ENCODE data around the gene EDRF1.

EDRF1 gene

GRCh38 chr10:125785791-125786190, 66.3 kb downstream of the EDRF1 start:
- DNase-seq (ENCODE audit: extremely low read depth in 1 of 2, low read depth in 1 of 2), result no peak

DNA sequence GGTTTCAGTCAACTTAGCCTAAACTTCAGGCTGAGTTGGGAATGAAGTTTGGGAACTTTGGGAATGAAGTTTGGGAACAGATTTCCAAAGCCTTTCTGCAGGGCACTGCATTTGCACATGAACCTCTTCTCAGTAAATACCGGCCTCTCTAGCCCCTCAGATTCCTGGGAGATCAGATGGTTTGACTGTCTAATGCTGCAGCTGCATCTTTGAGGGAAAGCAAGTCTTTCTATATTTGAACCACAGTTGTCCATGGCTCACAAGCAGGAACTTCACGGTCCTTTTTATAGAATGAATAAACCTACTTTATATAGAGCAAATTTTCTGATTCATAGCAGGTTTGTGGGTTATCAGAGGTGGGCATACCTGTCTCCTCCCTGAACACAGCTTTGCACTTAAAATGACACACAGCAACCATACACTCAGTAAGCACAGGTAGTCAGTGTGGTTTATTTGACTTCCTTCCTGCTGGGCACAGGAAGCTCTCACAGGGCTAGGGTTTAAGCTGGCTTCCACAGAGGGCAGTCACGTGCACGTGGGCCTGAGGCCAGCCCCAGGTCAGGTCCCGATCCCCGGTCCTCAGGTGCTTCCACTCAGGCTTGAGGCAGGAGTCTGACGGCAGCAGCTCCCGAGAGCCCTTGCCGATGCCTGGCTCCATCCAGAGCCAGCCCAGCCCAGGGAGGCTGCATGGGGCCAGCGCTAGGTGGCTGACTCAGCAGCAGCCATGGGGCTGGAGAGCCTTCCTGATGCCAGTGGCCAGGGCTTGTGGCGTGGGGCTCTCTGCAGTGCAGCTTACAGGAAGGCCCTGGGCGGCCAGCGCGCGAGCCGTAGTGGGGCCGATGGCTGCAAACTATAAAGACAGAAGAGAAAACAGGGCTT, 68.9 kb downstream of the EDRF1 start:
- DNase-seq (ENCODE audit: extremely low read depth in 1 of 2, low read depth in 1 of 2), result no peak

DNA sequence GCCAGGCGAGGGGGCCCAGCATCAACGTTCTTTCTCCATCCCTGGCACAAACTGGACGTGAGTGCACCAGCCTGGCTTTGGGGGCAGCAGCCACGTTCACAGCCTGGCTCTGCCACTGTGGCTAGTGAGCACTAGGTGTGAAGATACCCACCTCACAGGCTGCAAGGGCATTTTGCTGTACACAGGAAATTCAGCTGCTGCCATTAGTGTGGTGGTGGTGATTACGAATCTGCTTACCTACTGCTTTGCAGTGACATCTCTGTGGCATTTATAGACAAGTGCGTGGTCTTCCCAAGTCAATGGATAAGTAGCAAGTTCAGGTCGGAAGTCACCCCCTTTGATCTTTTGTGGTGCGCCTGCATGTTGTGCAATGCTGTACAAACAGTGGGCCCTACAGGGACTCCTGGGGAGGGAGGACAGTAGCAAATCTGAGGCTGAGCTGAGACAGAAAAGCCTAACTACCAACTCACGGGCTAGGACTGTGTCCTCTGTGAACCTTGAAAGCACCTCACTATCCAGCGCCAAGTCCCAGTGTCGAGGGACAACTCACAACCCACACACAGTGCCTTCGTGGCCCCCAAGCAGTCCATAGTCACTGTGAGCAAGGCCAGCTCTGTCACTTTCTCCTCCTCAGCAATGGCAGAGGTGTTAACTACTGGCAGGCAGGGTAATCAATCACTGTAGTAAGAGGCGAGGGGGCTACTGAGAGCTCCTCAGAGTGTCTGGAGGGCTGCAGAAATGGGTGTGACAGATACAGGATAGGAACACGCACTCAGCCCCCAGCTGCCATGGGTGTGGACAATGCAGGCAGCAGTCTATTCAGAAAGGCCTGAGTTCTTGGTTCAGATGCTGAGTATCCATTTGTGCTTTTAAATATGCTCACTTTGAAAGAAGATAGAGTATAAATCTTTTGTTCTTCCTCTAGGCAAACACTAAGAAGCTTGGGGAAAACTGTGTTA, 73.1 kb downstream of the EDRF1 start:
- DNase-seq (ENCODE audit: extremely low read depth in 1 of 2, low read depth in 1 of 2), result no peak

DNA sequence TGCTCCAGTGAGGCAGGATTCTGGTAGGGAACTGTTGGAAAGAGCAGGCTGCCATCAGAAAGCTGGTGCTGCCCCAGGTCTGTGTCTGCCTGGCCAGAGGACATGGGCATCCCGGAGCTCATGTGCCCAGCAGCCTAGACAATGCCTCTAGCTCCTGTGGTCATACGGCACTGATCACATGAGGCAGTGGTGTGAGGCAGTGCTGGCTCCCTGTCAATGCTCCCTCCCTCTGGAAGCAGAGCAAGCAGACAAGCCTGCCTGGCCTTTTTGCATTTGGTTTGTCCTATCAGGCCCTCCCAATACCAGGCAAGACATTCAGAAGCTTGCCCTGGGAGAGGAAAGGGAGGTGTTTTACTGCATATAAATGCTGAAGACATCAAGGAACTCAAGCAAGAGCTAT, 75.6 kb downstream of the EDRF1 start:
- DNase-seq (ENCODE audit: extremely low read depth in 1 of 2, low read depth in 1 of 2), result no peak

GRCh38 chr10:125795637-125796190, 76.2 kb downstream of the EDRF1 start:
- no peak for DNase-seq (ENCODE audit: extremely low read depth in 1 of 2, low read depth in 1 of 2)

DNA sequence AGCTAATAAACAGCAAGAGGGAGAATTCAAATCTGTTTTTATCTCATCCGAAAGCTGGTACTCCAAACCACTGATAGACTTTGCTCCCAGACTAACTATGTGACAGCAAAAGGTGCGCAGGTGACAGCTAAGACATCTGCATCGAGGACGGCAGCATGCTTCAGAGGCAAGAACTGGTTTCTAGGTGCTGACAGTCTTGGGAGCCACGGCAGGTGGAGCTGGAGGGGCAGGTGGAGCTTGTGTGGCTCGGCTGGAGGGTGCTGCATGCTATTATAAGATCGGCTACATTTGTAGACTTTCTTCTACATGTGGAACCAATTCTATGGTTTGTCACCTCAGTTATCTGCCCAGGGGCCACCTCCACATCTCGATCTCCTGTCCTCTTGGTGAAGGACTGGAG, 77.9 kb downstream of the EDRF1 start:
- no peak for DNase-seq (ENCODE audit: extremely low read depth in 1 of 2, low read depth in 1 of 2)

- DNase-seq (ENCODE audit: extremely low read depth in 1 of 2, low read depth in 1 of 2), result no peak
These were observed 78.6 kb downstream of the EDRF1 start for GRCh38 chr10:125797994-125798662.

- no peak for DNase-seq (ENCODE audit: extremely low read depth in 1 of 2, low read depth in 1 of 2)
These were observed 80.1 kb downstream of the EDRF1 start for GRCh38 chr10:125799451-125800182.

DNA sequence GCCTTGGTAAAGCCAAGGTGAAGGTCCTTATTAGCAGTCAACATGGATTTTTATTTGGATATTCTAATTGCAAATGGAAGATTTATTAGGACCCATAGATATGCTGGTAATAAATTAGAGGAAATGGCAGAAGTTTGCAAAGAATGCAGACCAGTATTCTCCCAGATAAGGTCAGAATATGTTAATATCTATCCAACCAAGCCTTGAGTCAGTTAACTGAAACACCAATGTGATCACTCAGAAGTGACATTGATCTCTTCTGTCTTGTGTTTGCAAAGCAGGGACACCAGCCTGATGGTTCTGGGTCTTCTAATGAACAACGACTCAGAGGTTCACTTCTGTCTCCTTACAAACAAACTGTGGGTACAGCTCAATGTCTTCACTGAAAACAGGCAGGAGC, 82.1 kb downstream of the EDRF1 start:
- no peak for DNase-seq (ENCODE audit: extremely low read depth in 1 of 2, low read depth in 1 of 2)

GRCh38 chr10:125802131-125802530, 82.6 kb downstream of the EDRF1 start:
- no peak for DNase-seq (ENCODE audit: extremely low read depth in 1 of 2, low read depth in 1 of 2)

- DNase-seq (ENCODE audit: extremely low read depth in 1 of 2, low read depth in 1 of 2), result no peak
These were observed 83.2 kb downstream of the EDRF1 start for GRCh38 chr10:125802739-125803138.

GRCh38 chr10:125808047-125808446, 88.5 kb downstream of the EDRF1 start:
- no peak for DNase-seq (ENCODE audit: extremely low read depth in 1 of 2, low read depth in 1 of 2)

DNA sequence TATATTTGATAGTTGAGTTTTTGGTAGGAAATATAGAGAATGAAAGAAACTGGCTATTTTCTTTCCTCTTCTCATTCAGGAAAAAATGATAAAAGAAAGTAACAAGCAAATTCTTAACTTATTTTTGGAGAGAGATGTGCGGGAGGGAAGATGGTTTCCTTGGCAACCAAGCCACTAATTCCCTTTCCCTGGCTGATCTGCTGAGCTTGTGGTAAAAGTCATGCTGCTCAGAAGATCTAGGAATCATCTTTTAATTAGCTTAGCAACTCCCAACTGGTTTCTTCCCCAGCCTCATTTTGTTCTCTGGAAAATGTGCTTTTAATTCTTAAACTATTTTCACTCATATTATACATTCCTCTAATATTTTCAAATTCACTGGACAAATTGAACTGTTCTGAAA, 91.7 kb downstream of the EDRF1 start:
- no peak for DNase-seq (ENCODE audit: extremely low read depth in 1 of 2, low read depth in 1 of 2)

- no peak for DNase-seq (ENCODE audit: extremely low read depth in 1 of 2, low read depth in 1 of 2)
These were observed 92.7 kb downstream of the EDRF1 start for GRCh38 chr10:125812128-125812750.
